ENCODE measurements around the gene CEBPA. TPM values are rescaled to one million over a fixed set of nuclear protein-coding genes. Genes with fewer than 3 reads are reported as not detected.

Gene CEBPA
- total and polyA plus RNA-seq, 2 donors (not counting 1 experiment from before 2014, with no cell fraction given) = 0.17 TPM; not detected in 1

DNA sequence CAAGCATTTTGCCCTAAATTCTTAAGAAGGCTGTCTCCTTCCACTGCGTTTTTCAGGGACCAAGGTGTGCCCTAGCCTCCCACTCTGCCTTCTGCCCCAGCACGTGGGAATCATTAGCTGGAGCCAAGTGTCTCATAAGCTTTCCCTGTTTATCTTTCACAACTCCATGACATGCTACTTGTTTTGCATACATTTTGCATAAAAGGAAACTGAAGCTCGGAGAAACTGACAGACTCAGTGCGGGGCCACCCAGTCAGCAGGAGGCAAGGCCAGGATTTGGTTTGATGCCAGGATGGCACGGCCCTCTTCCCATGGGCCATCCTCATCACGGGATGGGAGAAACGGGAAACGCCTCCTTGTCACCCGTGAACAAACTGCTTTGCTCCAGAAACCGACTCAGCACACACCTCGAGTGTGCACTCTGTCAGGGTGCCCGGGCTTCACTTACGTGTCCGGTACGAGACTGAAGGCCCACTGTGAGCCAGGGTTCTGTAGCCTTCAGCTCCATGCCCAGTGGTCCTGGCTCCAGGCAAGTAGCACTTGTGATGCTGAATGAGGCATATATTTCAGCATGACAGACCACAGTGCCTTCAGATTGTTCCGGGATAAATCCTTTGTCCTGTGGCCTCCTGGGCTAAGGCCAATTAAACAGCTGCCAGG lies 9.6 kb downstream of the CEBPA start:
- no peak overlapping the region for H3K4me3 ChIP-seq (replicated peaks in 1 of 4; ENCODE audit: control extremely low read depth in 1 of 4, insufficient read depth in 1 of 4, low read depth in 3 of 4, low read length in 4 of 4)
- no peak for DNase-seq (ENCODE audit: low read depth in 2 of 2)

DNA sequence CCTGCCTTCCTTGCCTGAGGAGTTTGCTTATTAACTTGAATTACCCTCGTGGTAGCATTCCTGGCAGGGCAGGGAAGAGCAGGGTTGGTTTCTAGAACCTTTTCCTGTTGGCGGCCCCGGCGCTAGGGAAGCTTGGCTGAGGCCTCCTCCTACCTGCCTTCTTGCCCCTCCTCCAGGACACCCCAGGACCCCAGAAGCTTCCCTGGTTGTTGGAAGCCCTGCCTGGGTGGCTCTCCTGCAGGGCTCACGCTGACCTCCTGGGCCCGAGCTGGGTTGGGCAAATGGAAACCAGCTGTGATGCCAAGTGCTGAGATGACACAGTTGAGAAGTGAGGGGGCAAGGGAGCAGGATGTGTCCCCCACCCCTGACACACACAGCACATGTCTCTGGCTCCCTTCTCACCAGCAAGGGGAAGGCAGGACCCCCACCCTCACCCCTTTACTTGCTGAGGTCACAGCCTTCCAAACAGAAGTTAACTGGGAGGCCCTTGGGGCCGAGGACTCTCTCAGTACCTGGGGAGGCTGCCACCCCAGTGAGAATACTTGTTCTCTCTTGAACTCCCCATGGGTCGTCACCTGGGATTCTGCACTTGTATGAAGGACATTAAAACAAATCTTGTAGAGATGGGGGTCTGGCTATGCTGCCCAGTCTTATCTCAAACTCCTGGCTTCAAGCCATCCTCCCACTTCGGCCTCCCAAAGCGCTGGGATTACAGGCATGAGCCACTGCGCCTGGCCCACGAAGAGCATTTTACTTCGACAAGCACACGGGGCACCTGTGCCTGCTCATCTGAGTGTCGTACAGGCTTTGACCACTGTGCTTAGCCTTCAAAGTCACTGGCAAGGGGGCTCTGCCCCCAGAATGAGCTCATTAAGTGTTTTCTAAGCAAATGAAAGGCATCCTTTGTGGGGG lies 10.5 kb downstream of the CEBPA start:
- Histone ChIP-seq H3K4me3 (replicated peaks in 1 of 4; ENCODE audit: control extremely low read depth in 1 of 4, insufficient read depth in 1 of 4, low read depth in 3 of 4, low read length in 4 of 4) (no peak overlapping the region), H3K9me3 (ENCODE audit: control insufficient read depth, insufficient read depth, low read depth, low read length) (no peaks in the 10 kb centered on the region), H2AFZ (ENCODE audit: low read length) (no peak overlapping the region), H3K9ac (ENCODE audit: insufficient read depth, low read length) (no peak overlapping the region), H4K20me1 (ENCODE audit: control insufficient read depth, extremely low read depth, insufficient read depth, low read length) (no peaks in the 10 kb centered on the region), H3K4me2 (ENCODE audit: extremely low read depth, insufficient read depth, low read length) (no peak overlapping the region), H3K36me3 (ENCODE audit: control insufficient read depth, insufficient read depth, low read length) (no peaks in the 10 kb centered on the region), H3K27ac (ENCODE audit: insufficient read depth, low read length) (no peak overlapping the region), H3K79me2 (ENCODE audit: control insufficient read depth, insufficient read depth, low read length) (no peaks in the 10 kb centered on the region), H3K27me3 (ENCODE audit: control insufficient read depth, insufficient read depth, low read length) (peaks cover 5% of the 10 kb centered on the region), H3K4me1 (ENCODE audit: control insufficient read depth, extremely low read depth, insufficient read depth, low read length) (peaks cover 2% of the 10 kb centered on the region)
- TF ChIP-seq, protein P1, sequence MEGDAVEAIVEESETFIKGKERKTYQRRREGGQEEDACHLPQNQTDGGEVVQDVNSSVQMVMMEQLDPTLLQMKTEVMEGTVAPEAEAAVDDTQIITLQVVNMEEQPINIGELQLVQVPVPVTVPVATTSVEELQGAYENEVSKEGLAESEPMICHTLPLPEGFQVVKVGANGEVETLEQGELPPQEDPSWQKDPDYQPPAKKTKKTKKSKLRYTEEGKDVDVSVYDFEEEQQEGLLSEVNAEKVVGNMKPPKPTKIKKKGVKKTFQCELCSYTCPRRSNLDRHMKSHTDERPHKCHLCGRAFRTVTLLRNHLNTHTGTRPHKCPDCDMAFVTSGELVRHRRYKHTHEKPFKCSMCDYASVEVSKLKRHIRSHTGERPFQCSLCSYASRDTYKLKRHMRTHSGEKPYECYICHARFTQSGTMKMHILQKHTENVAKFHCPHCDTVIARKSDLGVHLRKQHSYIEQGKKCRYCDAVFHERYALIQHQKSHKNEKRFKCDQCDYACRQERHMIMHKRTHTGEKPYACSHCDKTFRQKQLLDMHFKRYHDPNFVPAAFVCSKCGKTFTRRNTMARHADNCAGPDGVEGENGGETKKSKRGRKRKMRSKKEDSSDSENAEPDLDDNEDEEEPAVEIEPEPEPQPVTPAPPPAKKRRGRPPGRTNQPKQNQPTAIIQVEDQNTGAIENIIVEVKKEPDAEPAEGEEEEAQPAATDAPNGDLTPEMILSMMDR (conservative IDR thresholded peaks at IDR 0.05 in 1 of 2, IDR thresholded peaks at IDR 0.05 in 1 of 2; ENCODE audit: low read depth in 1 of 2, low read length in 2 of 2) = no peak
- TF ChIP-seq EZH2 (IDR thresholded peaks at IDR 0.05; ENCODE audit: low read length, missing control alignments) = no peak
- no peak for DNase-seq (ENCODE audit: low read depth in 2 of 2)

More for the DNA sequence above, 9.6 kb downstream of the CEBPA start:
- Histone ChIP-seq H3K4me1 (ENCODE audit: control insufficient read depth, extremely low read depth, insufficient read depth, low read length) (peaks cover 2% of the 10 kb centered on the region), H3K4me2 (ENCODE audit: extremely low read depth, insufficient read depth, low read length) (no peak overlapping the region), H3K27me3 (ENCODE audit: control insufficient read depth, insufficient read depth, low read length) (peaks cover 5% of the 10 kb centered on the region), H2AFZ (ENCODE audit: low read length) (no peak overlapping the region), H4K20me1 (ENCODE audit: control insufficient read depth, extremely low read depth, insufficient read depth, low read length) (no peaks in the 10 kb centered on the region), H3K79me2 (ENCODE audit: control insufficient read depth, insufficient read depth, low read length) (no peaks in the 10 kb centered on the region), H3K27ac (ENCODE audit: insufficient read depth, low read length) (no peak overlapping the region), H3K9me3 (ENCODE audit: control insufficient read depth, insufficient read depth, low read depth, low read length) (no peaks in the 10 kb centered on the region), H3K9ac (ENCODE audit: insufficient read depth, low read length) (no peak overlapping the region), H3K36me3 (ENCODE audit: control insufficient read depth, insufficient read depth, low read length) (no peaks in the 10 kb centered on the region)
- no peak for TF ChIP-seq EZH2 (IDR thresholded peaks at IDR 0.05; ENCODE audit: low read length, missing control alignments)

DNA sequence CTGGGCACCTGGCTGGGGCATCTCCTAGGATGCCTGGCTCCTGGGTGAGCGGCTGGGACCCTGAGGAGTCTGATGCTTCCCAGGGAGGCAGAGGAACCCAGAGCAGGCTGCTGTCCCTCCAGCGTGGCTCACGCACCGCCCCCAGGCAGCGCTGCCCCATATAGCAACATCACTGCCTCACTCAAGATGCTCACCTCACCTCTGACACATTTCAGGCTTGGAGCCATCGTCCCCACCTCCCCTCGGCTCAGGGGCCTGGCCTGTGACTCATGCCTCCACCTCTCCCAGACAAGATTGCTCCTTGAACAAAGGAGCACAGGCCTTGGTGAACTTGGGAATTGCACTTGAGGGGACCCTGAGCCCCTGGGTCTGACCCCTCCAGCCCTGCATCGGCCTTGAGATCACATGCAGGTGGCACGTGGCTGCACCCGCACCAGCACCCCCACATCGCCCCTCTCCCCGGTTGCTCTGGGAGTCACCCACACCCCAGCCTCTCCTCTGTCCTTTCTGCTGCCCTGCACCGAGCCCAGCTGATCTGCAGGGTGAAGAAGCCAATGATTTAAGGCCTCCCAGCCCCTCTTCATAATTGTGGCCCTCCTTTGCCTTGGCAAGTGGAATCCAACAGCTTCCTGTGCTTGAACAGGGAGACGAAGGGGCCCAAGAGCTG lies 11.2 kb downstream of the CEBPA start:
- Histone ChIP-seq H4K20me1 (ENCODE audit: control insufficient read depth, extremely low read depth, insufficient read depth, low read length) (no peaks in the 10 kb centered on the region), H3K9me3 (ENCODE audit: control insufficient read depth, insufficient read depth, low read depth, low read length) (no peaks in the 10 kb centered on the region), H3K79me2 (ENCODE audit: control insufficient read depth, insufficient read depth, low read length) (no peaks in the 10 kb centered on the region), H3K4me2 (ENCODE audit: extremely low read depth, insufficient read depth, low read length) (no peak overlapping the region), H3K4me1 (ENCODE audit: control insufficient read depth, extremely low read depth, insufficient read depth, low read length) (peaks cover 2% of the 10 kb centered on the region), H3K4me3 (replicated peaks in 1 of 4; ENCODE audit: control extremely low read depth in 1 of 4, insufficient read depth in 1 of 4, low read depth in 3 of 4, low read length in 4 of 4) (no peak overlapping the region), H3K36me3 (ENCODE audit: control insufficient read depth, insufficient read depth, low read length) (no peaks in the 10 kb centered on the region), H3K27me3 (ENCODE audit: control insufficient read depth, insufficient read depth, low read length) (peaks cover 5% of the 10 kb centered on the region), H3K27ac (ENCODE audit: insufficient read depth, low read length) (no peak overlapping the region), H3K9ac (ENCODE audit: insufficient read depth, low read length) (no peak overlapping the region), H2AFZ (ENCODE audit: low read length) (no peak overlapping the region)
- no peak for TF ChIP-seq EZH2 (IDR thresholded peaks at IDR 0.05; ENCODE audit: low read length, missing control alignments)
- TF ChIP-seq, protein P1 (conservative IDR thresholded peaks at IDR 0.05 in 1 of 2, IDR thresholded peaks at IDR 0.05 in 1 of 2; ENCODE audit: low read depth in 1 of 2, low read length in 2 of 2) = no peak
- no peak for DNase-seq (ENCODE audit: low read depth in 2 of 2)

Data from fibroblast of lung (primary cell).